Measurements from ENCODE around the gene SLC23A2. TPM values are rescaled to one million over a fixed set of nuclear protein-coding genes. Genes with fewer than 3 reads are reported as not detected.

Gene SLC23A2
- total and polyA plus RNA-seq, 4 donors, result 9.1 to 48.4 (median 14.7) TPM

- TF ChIP-seq CTCF (IDR thresholded peaks at IDR 0.05; ENCODE audit: low read depth, low read length, missing input control), result no peak
Measured at GRCh38 chr20:4898282-4899244, 102.7 kb downstream of the SLC23A2 start (continued).

- no peak for TF ChIP-seq RXRA (IDR thresholded peaks at IDR 0.05)
- TF ChIP-seq RAD21 (IDR thresholded peaks at IDR 0.05), result no peak
- TF ChIP-seq REST (IDR thresholded peaks at IDR 0.05), result no peak
- no peak for TF ChIP-seq NR2F2 (IDR thresholded peaks at IDR 0.05)
- no peak for TF ChIP-seq HNF4A (conservative IDR thresholded peaks at IDR 0.05)
- no peaks in the 10 kb centered on the region for H3K27me3 ChIP-seq (ENCODE audit: control insufficient read depth in 4 of 4, insufficient read depth in 4 of 4, low read length in 3 of 4)
- no peak overlapping the region for H3K9ac ChIP-seq (ENCODE audit: low read depth in 1 of 2, low read length in 2 of 2)
- no peaks in the 10 kb centered on the region for H3K9me3 ChIP-seq (ENCODE audit: control insufficient read depth in 4 of 4, low read length in 3 of 4)
- H3K27ac ChIP-seq (ENCODE audit: low read depth in 1 of 2, low read length in 2 of 2), result no peak overlapping the region
- no peak for DNase-seq (ENCODE audit: low spot score)
- peaks cover 9 to 65% (median 24%) of the 10 kb centered on the region in 4 donors for H3K36me3 ChIP-seq (ENCODE audit: control insufficient read depth in 4 of 4, insufficient read depth in 3 of 4, low read depth in 1 of 4, low read length in 3 of 4)
- no peak overlapping the region for H3K4me3 ChIP-seq (ENCODE audit: low read depth in 1 of 3, low read length in 3 of 3)
- no peaks in the 10 kb centered on the region for H3K4me1 ChIP-seq (ENCODE audit: control insufficient read depth in 4 of 4, insufficient read depth in 4 of 4, low read length in 3 of 4)
- WGBS, result 97% methylated on average over 4 of the region's 4 CpGs
Measured at GRCh38 chr20:4897600-4897999, 103.7 kb downstream of the SLC23A2 start.

- WGBS, result 91% methylated on average over 9 of the region's 9 CpGs
- no peaks in the 10 kb centered on the region for H3K9me3 ChIP-seq (ENCODE audit: control insufficient read depth in 4 of 4, low read length in 3 of 4)
- no peak overlapping the region for H3K9ac ChIP-seq (ENCODE audit: low read depth in 1 of 2, low read length in 2 of 2)
- H3K27ac ChIP-seq (ENCODE audit: low read depth in 1 of 2, low read length in 2 of 2), result no peak overlapping the region
- TF ChIP-seq NR2F2 (IDR thresholded peaks at IDR 0.05) (no peak), SP1 (IDR thresholded peaks at IDR 0.05) (no peak), RAD21 (IDR thresholded peaks at IDR 0.05) (no peak), ATF3 (IDR thresholded peaks at IDR 0.05) (no peak), TAF1 (conservative IDR thresholded peaks at IDR 0.05) (no peak), ZBTB33 (IDR thresholded peaks at IDR 0.05) (no peak), YY1 (IDR thresholded peaks at IDR 0.05) (no peak), FOXA1 (IDR thresholded peaks at IDR 0.05) (no peak), EGR1 (IDR thresholded peaks at IDR 0.05; ENCODE audit: low read depth in 2 of 2) (no peak), JUND (IDR thresholded peaks at IDR 0.05) (no peak), GABPA (IDR thresholded peaks at IDR 0.05 in 1 of 2, conservative IDR thresholded peaks at IDR 0.05 in 1 of 2) (no peak), HNF4G (IDR thresholded peaks at IDR 0.05) (no peak), REST (IDR thresholded peaks at IDR 0.05) (no peak), RXRA (IDR thresholded peaks at IDR 0.05) (no peak)
- no peak for DNase-seq (ENCODE audit: low spot score)
- H3K4me3 ChIP-seq (ENCODE audit: low read depth in 1 of 3, low read length in 3 of 3), result no peak overlapping the region
- H3K36me3 ChIP-seq (ENCODE audit: control insufficient read depth in 4 of 4, insufficient read depth in 3 of 4, low read depth in 1 of 4, low read length in 3 of 4), result peaks cover 7 to 64% (median 25%) of the 10 kb centered on the region in 4 donors
- no peaks in the 10 kb centered on the region for H3K4me1 ChIP-seq (ENCODE audit: control insufficient read depth in 4 of 4, insufficient read depth in 4 of 4, low read length in 3 of 4)
- no peaks in the 10 kb centered on the region for H3K27me3 ChIP-seq (ENCODE audit: control insufficient read depth in 4 of 4, insufficient read depth in 4 of 4, low read length in 3 of 4)
Measured at GRCh38 chr20:4896971-4897497, 104.3 kb downstream of the SLC23A2 start.

Data from liver (tissue), 9 donors.